Keratinocyte (primary cell): ENCODE measurements around the gene PLCL1.

ENCODE experiments used
- CTCF ChIP-seq, 3 experiments: IDR thresholded peaks in 1 of 3; conservative IDR thresholded peaks in 1 of 3; optimal IDR thresholded peaks in 1 of 3; 2 replicates in 2 of 3; 3 replicates in 1 of 3; pipeline versions ENCODE3 to v1.5.1; 2011; ENCODE audit warnings: low read length in 3 of 3, mild to moderate bottlenecking in 3 of 3, moderate library complexity in 2 of 3, control low read depth in 1 of 3, inconsistent platforms in 1 of 3; ENCODE audit not compliant: insufficient read depth in 2 of 3; ENCODE audit errors: extremely low read depth in 1 of 3
- EZH2 ChIP-seq: IDR thresholded peaks from one replicate; pipeline ENCODE4 v1.6.1; 2012; ENCODE audit warnings: inconsistent platforms, mild to moderate bottlenecking, low read length, moderate library complexity

- TF ChIP-seq CTCF (optimal IDR thresholded peaks at IDR 0.05 in 1 of 3, IDR thresholded peaks at IDR 0.05 in 1 of 3, conservative IDR thresholded peaks at IDR 0.05 in 1 of 3; ENCODE audit: extremely low read depth in 1 of 3, insufficient read depth in 2 of 3, low read length in 3 of 3): no peak
- no peak for TF ChIP-seq EZH2
Observed at GRCh38 chr2:198060277-198060676, 255.9 kb downstream of the PLCL1 start.
